Measurements from ENCODE around the gene POTEJ. TPM values are rescaled to one million over a fixed set of nuclear protein-coding genes. Genes with fewer than 3 reads are reported as not detected.
"Not testable (repeated sequence)": the region's sequence is repeated elsewhere in the genome, so short reads cannot be mapped to it uniquely, and the experiment has no call there.

The POTEJ gene
- total RNA-seq, 2 experiments from 2014 or later = not detected

DNA sequence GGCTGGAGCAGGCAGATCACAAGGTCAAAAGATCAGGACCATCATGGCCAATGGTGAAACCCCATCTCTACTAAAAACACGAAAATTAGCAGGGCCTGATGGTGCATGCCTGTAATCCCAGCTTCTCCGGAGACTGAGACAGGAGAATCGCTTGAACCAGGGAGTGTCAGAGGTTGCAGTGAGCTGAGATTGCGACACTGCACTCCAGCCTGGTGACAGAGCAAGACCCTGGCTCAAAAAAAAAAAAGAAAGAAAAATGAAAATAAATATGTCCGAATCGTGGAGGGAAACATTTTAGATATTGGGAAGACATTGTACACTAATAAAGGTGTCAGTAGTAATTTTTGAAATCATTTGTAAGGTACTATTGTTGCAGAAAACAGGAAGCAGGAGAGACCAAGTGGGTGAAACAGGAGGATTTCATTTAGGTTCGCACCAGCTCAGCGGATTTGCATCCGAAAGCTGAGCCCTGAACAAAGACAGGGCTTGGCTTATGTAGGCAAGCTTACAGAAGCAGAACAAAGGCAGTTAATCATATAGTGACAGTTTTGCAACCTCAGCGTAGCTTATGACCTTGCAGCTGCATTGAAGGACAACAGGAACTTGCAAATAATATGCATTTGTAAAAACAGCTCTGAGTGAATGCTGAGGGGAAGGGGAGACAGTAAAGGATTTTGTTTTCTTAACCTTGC, 17.7 kb downstream of the POTEJ start:
- intact Hi-C loops (cut with micrococcal nuclease); H3K27ac Mint-ChIP-seq; CTCF ChIA-PET; H3K9me3 Mint-ChIP-seq; H3K36me3 Mint-ChIP-seq (ENCODE audit: low read depth); H3K4me3 Mint-ChIP-seq; H3K4me1 Mint-ChIP-seq (ENCODE audit: low read depth); DNase-seq; H3K27me3 Mint-ChIP-seq (ENCODE audit: low read depth): not testable (repeated sequence)

DNA sequence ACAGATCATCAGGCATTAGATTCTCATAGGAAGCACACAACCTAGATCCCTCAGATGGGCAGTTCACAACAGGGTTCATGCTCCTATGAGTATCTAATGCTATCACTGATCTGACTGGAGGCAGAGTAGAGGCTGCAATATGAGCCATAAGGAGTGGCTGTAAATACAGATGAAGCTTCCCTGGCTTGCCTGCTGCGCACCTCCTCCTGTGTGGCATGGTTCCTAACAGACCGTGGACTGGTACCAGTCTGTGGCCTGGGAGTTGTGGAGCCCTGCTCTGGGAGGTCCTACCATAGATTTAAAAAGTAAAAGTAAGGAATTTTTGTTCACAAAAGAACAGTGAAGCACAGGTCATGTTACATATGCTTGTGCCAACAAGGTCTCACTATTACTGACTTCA, 27.7 kb downstream of the POTEJ start:
- H3K4me3 Mint-ChIP-seq; H3K36me3 Mint-ChIP-seq (ENCODE audit: low read depth); H3K27ac Mint-ChIP-seq; DNase-seq; H3K27me3 Mint-ChIP-seq (ENCODE audit: low read depth); H3K4me1 Mint-ChIP-seq (ENCODE audit: low read depth); intact Hi-C loops (cut with micrococcal nuclease); CTCF ChIA-PET; H3K9me3 Mint-ChIP-seq: not testable (repeated sequence)

DNA sequence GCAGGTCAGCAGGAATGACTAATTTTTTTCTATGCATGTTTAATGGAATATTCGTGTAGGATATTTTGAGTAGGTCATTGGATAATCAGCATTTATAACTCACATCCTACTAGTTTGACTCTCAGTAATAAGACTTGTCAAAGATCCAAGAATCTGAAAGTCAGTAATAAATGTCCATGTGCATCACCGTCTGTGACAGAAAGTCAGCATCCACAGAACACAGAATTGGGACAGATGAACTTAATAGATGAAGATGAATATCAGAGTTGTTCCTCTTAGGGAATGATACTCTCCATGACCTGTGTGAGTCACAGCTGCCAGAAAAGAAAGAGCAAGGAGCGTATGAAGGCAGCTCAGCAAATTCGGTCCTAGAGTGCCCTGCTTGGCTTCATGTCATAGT, 30.4 kb downstream of the POTEJ start:
- H3K9me3 Mint-ChIP-seq; H3K27me3 Mint-ChIP-seq (ENCODE audit: low read depth); H3K27ac Mint-ChIP-seq; H3K36me3 Mint-ChIP-seq (ENCODE audit: low read depth); DNase-seq; intact Hi-C loops (cut with micrococcal nuclease); H3K4me1 Mint-ChIP-seq (ENCODE audit: low read depth); CTCF ChIA-PET; H3K4me3 Mint-ChIP-seq: not testable (repeated sequence)

DNA sequence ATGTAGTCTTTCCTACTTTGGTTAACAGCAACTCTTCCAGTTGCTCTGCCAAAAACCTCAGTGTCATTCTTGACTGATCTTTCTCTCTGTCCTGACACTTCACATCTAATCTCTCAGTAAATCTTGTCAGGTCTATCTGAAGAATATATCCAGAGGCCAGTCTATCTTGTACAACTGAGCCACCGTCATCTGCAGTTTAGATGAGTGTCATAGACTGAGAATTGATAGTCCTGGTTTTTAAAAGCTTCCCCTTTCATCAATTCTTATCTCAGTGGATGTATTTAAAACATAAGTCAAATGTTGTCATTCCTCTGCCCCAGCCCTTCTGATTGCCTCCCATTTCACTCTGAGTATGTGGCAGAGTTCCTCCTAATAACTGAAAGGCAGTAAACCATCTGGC, 38.0 kb downstream of the POTEJ start:
- H3K27me3 Mint-ChIP-seq (ENCODE audit: low read depth); H3K27ac Mint-ChIP-seq; intact Hi-C loops (cut with micrococcal nuclease); DNase-seq; H3K9me3 Mint-ChIP-seq; H3K4me3 Mint-ChIP-seq; H3K4me1 Mint-ChIP-seq (ENCODE audit: low read depth); CTCF ChIA-PET; H3K36me3 Mint-ChIP-seq (ENCODE audit: low read depth): not testable (repeated sequence)

DNA sequence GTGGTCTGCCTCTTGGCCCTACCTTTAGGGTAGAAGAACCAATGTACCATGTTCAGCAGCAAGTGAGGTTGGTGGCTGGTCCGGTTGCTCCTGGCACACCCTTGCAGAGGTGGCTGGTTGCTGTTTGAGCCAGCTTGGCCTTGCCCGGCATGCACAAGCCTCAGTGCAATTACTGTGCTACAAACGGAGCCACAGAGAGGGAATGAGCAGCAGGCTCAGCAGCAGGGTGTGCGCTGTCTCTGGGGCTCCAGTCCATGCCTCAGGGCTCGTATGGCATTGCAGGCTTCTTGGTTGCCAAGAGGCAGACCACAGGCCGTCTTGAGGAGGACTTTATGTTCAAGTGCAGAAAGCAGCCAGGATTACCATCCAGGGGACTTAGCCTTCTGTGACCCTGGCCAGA, 53.3 kb downstream of the POTEJ start:
- H3K4me1 Mint-ChIP-seq (ENCODE audit: low read depth); H3K9me3 Mint-ChIP-seq; H3K36me3 Mint-ChIP-seq (ENCODE audit: low read depth); H3K4me3 Mint-ChIP-seq; CTCF ChIA-PET; intact Hi-C loops (cut with micrococcal nuclease); DNase-seq; H3K27me3 Mint-ChIP-seq (ENCODE audit: low read depth); H3K27ac Mint-ChIP-seq: not testable (repeated sequence)

DNA sequence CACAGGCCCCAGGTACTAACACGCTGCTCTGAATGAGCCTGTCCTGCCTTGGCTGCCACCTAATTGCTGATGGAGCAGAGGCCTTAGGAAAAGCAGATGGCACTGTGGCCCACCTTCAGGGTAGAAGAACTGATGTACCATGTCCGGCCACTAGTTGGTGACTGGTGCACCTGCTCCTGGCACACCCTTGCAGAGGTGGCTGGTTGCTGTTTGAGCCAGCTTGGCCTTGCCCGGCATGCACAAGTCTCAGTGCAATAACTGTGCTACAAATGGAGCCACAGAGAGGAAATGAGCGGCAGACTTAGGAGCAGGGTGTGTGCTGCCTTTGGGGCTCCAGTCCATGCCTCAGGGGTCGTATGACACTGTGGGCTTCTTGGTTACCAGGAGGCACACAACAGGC, 54.4 kb downstream of the POTEJ start:
- CTCF ChIA-PET; H3K9me3 Mint-ChIP-seq; H3K4me1 Mint-ChIP-seq (ENCODE audit: low read depth); H3K36me3 Mint-ChIP-seq (ENCODE audit: low read depth); intact Hi-C loops (cut with micrococcal nuclease); H3K4me3 Mint-ChIP-seq; H3K27ac Mint-ChIP-seq; H3K27me3 Mint-ChIP-seq (ENCODE audit: low read depth); DNase-seq: not testable (repeated sequence)

DNA sequence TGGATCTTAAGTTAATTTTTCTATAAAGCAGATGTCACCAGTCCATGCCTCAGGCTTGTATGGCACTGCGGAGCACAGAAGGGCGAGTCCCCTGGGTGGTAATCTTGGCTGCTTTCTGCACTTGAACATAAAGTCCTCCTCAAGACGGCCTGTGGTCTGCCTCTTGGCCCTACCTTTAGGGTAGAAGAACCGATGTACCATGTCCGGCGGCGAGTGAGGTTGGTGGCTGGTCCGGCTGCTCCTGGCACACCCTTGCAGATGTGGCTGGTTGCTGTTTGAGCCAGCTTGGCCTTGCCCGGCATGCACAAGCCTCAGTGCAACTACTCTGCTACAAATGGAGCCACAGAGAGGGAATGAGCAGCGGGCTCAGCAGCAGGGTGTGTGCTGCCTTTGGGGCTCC, 56.3 kb downstream of the POTEJ start:
- H3K36me3 Mint-ChIP-seq (ENCODE audit: low read depth); H3K9me3 Mint-ChIP-seq; DNase-seq; H3K27me3 Mint-ChIP-seq (ENCODE audit: low read depth); H3K4me3 Mint-ChIP-seq; H3K4me1 Mint-ChIP-seq (ENCODE audit: low read depth); intact Hi-C loops (cut with micrococcal nuclease); CTCF ChIA-PET; H3K27ac Mint-ChIP-seq: not testable (repeated sequence)

DNA sequence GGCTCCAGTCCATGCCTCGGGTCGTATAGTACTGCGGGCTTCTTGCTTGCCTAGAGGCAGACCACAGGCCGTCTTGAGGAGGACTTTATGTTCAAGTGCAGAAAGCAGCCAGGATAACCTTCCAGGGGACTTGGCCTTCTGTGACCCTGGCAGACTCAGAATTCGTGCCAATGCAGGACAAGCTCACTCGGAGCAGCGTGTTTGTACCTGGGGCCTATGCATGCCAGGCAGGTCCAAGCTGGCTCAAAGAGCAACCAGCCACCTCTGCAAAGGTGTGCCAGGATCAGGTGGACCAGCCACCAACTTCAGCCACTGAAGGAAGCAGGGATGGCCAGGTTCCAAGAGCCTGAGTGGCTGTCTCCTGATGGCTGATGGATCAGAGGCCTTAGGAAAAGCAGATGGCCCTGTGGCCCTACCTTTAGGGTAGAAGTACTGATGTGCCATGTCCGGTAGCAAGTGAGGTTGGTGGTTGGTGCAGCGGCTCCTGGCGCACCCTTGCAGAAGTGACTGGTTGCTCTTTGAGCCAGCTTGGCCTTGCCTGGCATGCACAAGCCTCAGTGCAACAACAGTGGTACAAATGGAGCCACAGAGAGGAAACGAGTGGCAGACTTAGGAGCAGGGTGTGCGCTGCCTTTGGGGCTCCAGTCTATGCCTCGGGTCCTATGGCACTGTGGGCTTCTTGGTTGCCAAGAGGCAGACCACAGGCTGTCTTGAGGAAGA, 58.9 kb downstream of the POTEJ start:
- H3K4me3 Mint-ChIP-seq; H3K27me3 Mint-ChIP-seq (ENCODE audit: low read depth); DNase-seq; H3K4me1 Mint-ChIP-seq (ENCODE audit: low read depth); CTCF ChIA-PET; H3K9me3 Mint-ChIP-seq; H3K36me3 Mint-ChIP-seq (ENCODE audit: low read depth); H3K27ac Mint-ChIP-seq; intact Hi-C loops (cut with micrococcal nuclease): not testable (repeated sequence)

DNA sequence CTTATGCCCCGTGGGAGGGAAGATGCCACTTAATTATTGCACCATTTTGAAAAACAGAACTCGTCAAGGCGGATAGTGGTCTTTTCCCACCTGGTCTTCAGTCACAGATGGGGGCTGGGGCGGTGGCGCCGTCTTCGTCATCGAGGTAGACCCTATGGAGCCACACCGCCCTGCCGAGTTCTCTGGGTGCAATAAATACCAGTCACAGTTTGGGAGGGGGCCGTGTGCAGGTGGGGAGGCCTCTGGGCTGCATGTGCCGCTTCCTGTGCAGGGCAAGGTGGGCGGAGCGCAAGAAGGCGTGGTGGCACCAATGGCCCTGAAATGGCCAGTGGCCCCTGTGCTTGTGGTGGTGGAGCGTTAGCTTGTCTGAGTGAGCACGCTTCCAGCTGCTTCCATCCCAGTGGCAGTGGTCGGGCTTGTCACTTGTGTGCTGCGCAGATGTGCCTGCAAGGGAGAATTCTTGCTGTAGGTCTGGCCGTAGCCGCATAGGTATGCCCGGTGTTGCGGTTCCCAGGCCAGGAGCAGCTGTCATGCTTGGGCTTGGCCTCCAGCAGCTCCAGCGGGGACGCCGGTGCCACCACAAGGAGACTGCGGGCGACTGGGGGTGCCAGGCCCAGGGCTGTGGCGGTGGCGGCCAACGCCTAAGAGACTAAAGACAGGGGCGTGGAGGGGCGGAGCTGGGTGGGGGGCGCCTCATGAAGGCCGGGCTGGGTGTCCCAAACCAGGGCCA, 81.0 kb downstream of the POTEJ start:
- intact Hi-C loops (cut with micrococcal nuclease); H3K4me3 Mint-ChIP-seq; CTCF ChIA-PET; H3K27ac Mint-ChIP-seq; H3K36me3 Mint-ChIP-seq (ENCODE audit: low read depth); H3K27me3 Mint-ChIP-seq (ENCODE audit: low read depth); DNase-seq; H3K4me1 Mint-ChIP-seq (ENCODE audit: low read depth); H3K9me3 Mint-ChIP-seq: not testable (repeated sequence)

DNA sequence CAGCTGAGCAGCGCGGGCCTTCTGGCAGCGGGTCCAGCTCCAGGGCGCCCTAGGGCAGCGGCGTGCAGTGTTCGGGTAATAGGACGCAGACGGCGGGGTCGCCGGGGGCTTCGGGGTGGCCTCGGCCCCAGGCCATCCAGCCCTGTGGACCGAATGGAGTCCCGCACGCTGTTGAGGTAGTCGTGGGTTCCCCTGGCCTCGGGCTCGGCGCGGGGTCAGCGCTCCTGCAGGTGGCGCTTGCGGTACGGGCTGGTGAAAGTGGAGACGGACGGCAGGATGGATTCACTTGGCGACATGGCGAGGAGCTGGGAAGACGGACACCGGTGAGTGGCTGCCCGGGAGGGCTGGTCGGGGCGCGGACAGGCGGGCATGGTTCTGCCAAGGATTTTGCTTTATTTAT, 82.2 kb downstream of the POTEJ start:
- H3K4me1 Mint-ChIP-seq (ENCODE audit: low read depth); H3K27ac Mint-ChIP-seq; H3K36me3 Mint-ChIP-seq (ENCODE audit: low read depth); intact Hi-C loops (cut with micrococcal nuclease); H3K4me3 Mint-ChIP-seq; H3K9me3 Mint-ChIP-seq; CTCF ChIA-PET; H3K27me3 Mint-ChIP-seq (ENCODE audit: low read depth): not testable (repeated sequence)
- peak; percentile 54 for DNase-seq

DNA sequence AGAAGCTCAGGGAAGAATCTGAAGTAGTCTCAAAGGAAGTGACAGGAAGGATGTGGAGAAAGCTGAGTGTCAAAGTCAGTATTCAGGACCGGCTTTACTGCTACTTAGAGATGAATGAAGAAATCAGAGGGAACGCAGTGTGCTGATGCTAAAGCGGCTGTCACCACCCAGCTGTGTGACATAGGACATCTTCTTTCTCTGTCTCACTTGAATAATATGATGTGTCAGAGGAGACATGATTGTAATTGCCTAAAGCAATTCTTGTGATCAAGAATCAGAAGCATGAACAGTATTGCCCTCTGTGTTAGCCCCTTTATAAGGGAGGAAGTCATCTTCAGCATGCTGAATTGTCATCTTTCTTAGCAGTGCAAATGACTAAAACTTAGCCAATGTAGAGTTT, 92.0 kb downstream of the POTEJ start:
- H3K9me3 Mint-ChIP-seq; H3K4me1 Mint-ChIP-seq (ENCODE audit: low read depth); H3K27me3 Mint-ChIP-seq (ENCODE audit: low read depth); H3K36me3 Mint-ChIP-seq (ENCODE audit: low read depth); intact Hi-C loops (cut with micrococcal nuclease); H3K4me3 Mint-ChIP-seq; H3K27ac Mint-ChIP-seq; CTCF ChIA-PET; DNase-seq: not testable (repeated sequence)

Data from activated naive CD4-positive, alpha-beta T cell treated with anti-CD3 and anti-CD28 coated beads for 36 hours (primary cell).